Retinal pigment epithelial cell (primary cell): ENCODE results near the gene HSBP1L1.

ENCODE experiments used
- DNase-seq: peaks from one replicate; pipeline ENCODE4 v3.0.0-alpha.2; 2010; ENCODE audit warnings: low read depth
- H3K4me3 ChIP-seq: 2 replicates; pipeline ENCODE4 v1.5.1; 2011; ENCODE audit warnings: mild to moderate bottlenecking, low read length, control low read depth, moderate library complexity
- CTCF ChIP-seq: conservative IDR thresholded peaks from 2 replicates; pipeline ENCODE4 v1.5.1; 2011; ENCODE audit warnings: low read depth, low read length, control low read depth, inconsistent platforms

HSBP1L1 gene

GRCh38 chr18:79918615-79919011, 45.8 kb upstream of the HSBP1L1 start:
- no peak for TF ChIP-seq CTCF
- H3K4me3 ChIP-seq = no peak overlapping the region
- DNase-seq = no peak

GRCh38 chr18:79919089-79919488, 45.4 kb upstream of the HSBP1L1 start:
- H3K4me3 ChIP-seq = no peak overlapping the region
- no peak for DNase-seq
- TF ChIP-seq CTCF = no peak

- no peak overlapping the region for H3K4me3 ChIP-seq
- DNase-seq = no peak
- no peak for TF ChIP-seq CTCF
These were observed 42.2 kb upstream of the HSBP1L1 start for GRCh38 chr18:79921984-79922965.

- DNase-seq = no peak
These were observed 41.5 kb upstream of the HSBP1L1 start for GRCh38 chr18:79922971-79923411.

GRCh38 chr18:79923896-79924585, 40.4 kb upstream of the HSBP1L1 start:
- H3K4me3 ChIP-seq = no peak overlapping the region
- DNase-seq = no peak
- TF ChIP-seq CTCF = no peak

More at GRCh38 chr18:79922971-79923411, 41.5 kb upstream of the HSBP1L1 start:
- H3K4me3 ChIP-seq = no peak overlapping the region
- TF ChIP-seq CTCF = no peak

GRCh38 chr18:79924814-79925731, 39.4 kb upstream of the HSBP1L1 start:
- no peak overlapping the region for H3K4me3 ChIP-seq

More at GRCh38 chr18:79924814-79925731, 39.4 kb upstream of the HSBP1L1 start:
- DNase-seq = peak; percentile 39
- TF ChIP-seq CTCF = peak; percentile 45
